B cell (primary cell): ENCODE results near the gene CAMK2G.

Experiments used
- EZH2 ChIP-seq: IDR thresholded peaks from 2 replicates; pipeline ENCODE4 v1.6.1; 2012; ENCODE audit warnings: borderline replicate concordance, low read depth, mild to moderate bottlenecking, moderate library complexity, low read length; ENCODE audit not compliant: insufficient read depth, poor library complexity, severe bottlenecking
- TF ChIP-seq, protein P1 (sequence below): fragments of 200-600 bp; IDR thresholded peaks from one replicate; pipeline ENCODE4 v1.8.0; 2022; ENCODE audit warnings: antibody characterized with exemption, mild to moderate bottlenecking

DNA sequence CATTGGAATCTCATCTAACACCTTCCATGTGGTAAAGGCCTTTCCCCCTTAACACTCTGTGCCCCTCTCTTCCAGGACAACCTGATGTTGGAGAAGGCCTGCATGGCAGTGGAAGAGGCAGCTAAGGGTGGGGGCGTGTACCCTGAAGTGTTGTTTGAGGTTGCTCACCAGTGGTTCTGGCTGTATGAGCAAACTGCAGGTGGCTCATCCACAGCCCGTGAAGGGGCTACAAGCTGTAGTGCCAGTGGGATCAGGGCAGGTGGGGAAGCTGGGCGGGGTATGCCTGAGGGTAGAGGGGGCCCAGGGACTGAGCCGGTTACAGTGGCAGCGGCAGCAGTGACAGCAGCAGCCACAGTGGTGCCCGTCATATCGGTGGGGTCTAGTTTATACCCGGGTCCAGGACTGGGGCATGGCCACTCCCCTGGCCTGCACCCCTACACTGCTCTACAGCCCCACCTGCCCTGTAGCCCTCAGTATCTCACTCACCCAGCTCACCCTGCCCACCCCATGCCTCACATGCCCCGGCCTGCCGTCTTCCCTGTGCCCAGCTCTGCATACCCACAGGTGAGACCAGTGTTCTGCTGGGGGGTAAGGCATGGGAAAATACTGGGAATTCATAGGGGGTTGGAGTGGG is 75.3 kb downstream of the CAMK2G start:
- TF ChIP-seq, protein P1, sequence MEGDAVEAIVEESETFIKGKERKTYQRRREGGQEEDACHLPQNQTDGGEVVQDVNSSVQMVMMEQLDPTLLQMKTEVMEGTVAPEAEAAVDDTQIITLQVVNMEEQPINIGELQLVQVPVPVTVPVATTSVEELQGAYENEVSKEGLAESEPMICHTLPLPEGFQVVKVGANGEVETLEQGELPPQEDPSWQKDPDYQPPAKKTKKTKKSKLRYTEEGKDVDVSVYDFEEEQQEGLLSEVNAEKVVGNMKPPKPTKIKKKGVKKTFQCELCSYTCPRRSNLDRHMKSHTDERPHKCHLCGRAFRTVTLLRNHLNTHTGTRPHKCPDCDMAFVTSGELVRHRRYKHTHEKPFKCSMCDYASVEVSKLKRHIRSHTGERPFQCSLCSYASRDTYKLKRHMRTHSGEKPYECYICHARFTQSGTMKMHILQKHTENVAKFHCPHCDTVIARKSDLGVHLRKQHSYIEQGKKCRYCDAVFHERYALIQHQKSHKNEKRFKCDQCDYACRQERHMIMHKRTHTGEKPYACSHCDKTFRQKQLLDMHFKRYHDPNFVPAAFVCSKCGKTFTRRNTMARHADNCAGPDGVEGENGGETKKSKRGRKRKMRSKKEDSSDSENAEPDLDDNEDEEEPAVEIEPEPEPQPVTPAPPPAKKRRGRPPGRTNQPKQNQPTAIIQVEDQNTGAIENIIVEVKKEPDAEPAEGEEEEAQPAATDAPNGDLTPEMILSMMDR, result no peak
- TF ChIP-seq EZH2, result no peak
